HCT116 (cell line): ENCODE results near the gene HRK. TPM values are rescaled to one million over a fixed set of nuclear protein-coding genes. Genes with fewer than 3 reads are reported as not detected.

Experiments
- ATAC-seq: fragments of 200-7000 bp; cut with Tn5 transposase; 2 replicates; pipeline ENCODE4 v1.9.1; 2020; ENCODE audit warnings: mild to moderate bottlenecking, moderate library complexity
- BruUV-seq: library from RNA; stranded (reverse); fragments of 400-500 nt; replicated peaks from 2 replicates; lab custom pipeline; 2021; lab: Mats Ljungman, UMichigan
- CTCF ChIA-PET: fragments of 300-600 bp; sonication (Branson Sonifier 250); formaldehyde crosslinking; loops from one replicate; lab custom pipeline; 2021; ENCODE audit warnings: antibody characterized with exemption; lab: Charles Lee
- POLR2A ChIA-PET: fragments of 300-600, 350-600 bp; sonication (Branson Sonifier 250); formaldehyde crosslinking; loops from one replicate; lab custom pipeline; 2021; ENCODE audit warnings: antibody characterized with exemption; lab: Charles Lee
- RAD21 ChIA-PET, 2 experiments: fragments of 300-600 bp; sonication (Branson Sonifier 250); formaldehyde crosslinking; loops; one replicate each; lab custom pipeline; 2023; ENCODE audit warnings: low total read pairs in 2 of 2; ENCODE audit not compliant: uncharacterized antibody in 2 of 2, unreplicated experiment in 2 of 2, low non-redundant PET in 1 of 2; lab: Charles Lee
- DNase-seq: peaks from one replicate; pipeline ENCODE4 v3.0.0-alpha.2; 2010; ENCODE audit warnings: low read depth, low spot score
- H2AFZ ChIP-seq: fragments of 200-600 bp; shearing (Covaris generic), sonication (generic); 2 replicates; pipeline ENCODE4 v1.6.1; 2017; ENCODE audit warnings: low read depth, mixed run types, mixed read lengths, antibody characterized with exemption, low read length; ENCODE audit not compliant: poor library complexity, severe bottlenecking
- H3K27ac ChIP-seq: 2 replicates; pipeline ENCODE4 v1.5.1; 2012; ENCODE audit warnings: low read depth, low read length
- H3K27me3 ChIP-seq: fragments of 200-600 bp; sonication (generic); 2 replicates; pipeline ENCODE4 v1.6.1; 2016; ENCODE audit warnings: mixed run types, low read length, mixed read lengths; ENCODE audit not compliant: insufficient read depth
- H3K36me3 ChIP-seq, 2 experiments: fragments of 200-500 bp in 1 of 2; fragments of 200-600 bp in 1 of 2; sonication (Bioruptor generic) in 1 of 2; sonication (generic) in 1 of 2; 2 replicates each; pipeline versions ENCODE4 v1.5.1 to v1.6.1; 2014 to 2016; ENCODE audit warnings: low read length in 2 of 2, inconsistent platforms in 1 of 2, mixed read lengths in 1 of 2, mixed run types in 1 of 2; ENCODE audit not compliant: insufficient read depth in 2 of 2, control insufficient read depth in 1 of 2
- H3K4me1 ChIP-seq, 2 experiments: fragments of 200-600 bp in 1 of 2; sonication (generic) in 1 of 2; 2 replicates each; pipeline versions ENCODE4 v1.5.1 to v1.6.1; 2012 to 2017; ENCODE audit warnings: low read length in 2 of 2, inconsistent platforms in 1 of 2, mild to moderate bottlenecking in 1 of 2, mixed read lengths in 1 of 2, mixed run types in 1 of 2, moderate library complexity in 1 of 2; ENCODE audit not compliant: insufficient read depth in 2 of 2, control insufficient read depth in 1 of 2
- H3K4me2 ChIP-seq: fragments of 200-600 bp; sonication (generic); 2 replicates; pipeline ENCODE4 v1.6.1; 2017; ENCODE audit warnings: mixed run types, low read length, mixed read lengths
- H3K4me3 ChIP-seq, 2 experiments: fragments of 200-600 bp in 1 of 2; sonication (generic) in 1 of 2; replicated peaks in 1 of 2; 2 replicates each; pipeline ENCODE4 v1.5.1; 2011 to 2016; ENCODE audit warnings: low read length in 2 of 2, control low read depth in 1 of 2, low read depth in 1 of 2, mild to moderate bottlenecking in 1 of 2, mixed read lengths in 1 of 2, mixed run types in 1 of 2
- H3K79me2 ChIP-seq: fragments of 200-600 bp; sonication (generic); 2 replicates; pipeline ENCODE4 v1.6.1; 2017; ENCODE audit warnings: mild to moderate bottlenecking, mixed run types, low read length, moderate library complexity, mixed read lengths; ENCODE audit not compliant: insufficient read depth
- H3K9ac ChIP-seq: fragments of 200-600 bp; sonication (generic); 2 replicates; pipeline ENCODE4 v1.6.1; 2016; ENCODE audit warnings: low read length, mixed read lengths
- H3K9me2 ChIP-seq: fragments of 200-600 bp; sonication (generic), shearing (Covaris generic); 2 replicates; pipeline ENCODE4 v1.6.1; 2017; ENCODE audit warnings: mixed run types, mild to moderate bottlenecking, moderate library complexity; ENCODE audit not compliant: insufficient read depth
- H3K9me3 ChIP-seq, 2 experiments: fragments of 200-500 bp in 1 of 2; fragments of 200-600 bp in 1 of 2; sonication (Bioruptor generic) in 1 of 2; sonication (generic) in 1 of 2; 2 replicates each; pipeline ENCODE4 v1.6.1; 2014 to 2017; ENCODE audit warnings: low read length in 2 of 2, mixed read lengths in 2 of 2, inconsistent platforms in 1 of 2, low read depth in 1 of 2, mild to moderate bottlenecking in 1 of 2, mixed run types in 1 of 2, moderate library complexity in 1 of 2; ENCODE audit not compliant: control insufficient read depth in 1 of 2, insufficient read depth in 1 of 2
- H4K20me1 ChIP-seq: fragments of 200-600 bp; sonication (generic), shearing (Covaris generic); 2 replicates; pipeline ENCODE4 v1.6.1; 2017; ENCODE audit warnings: mixed run types, mild to moderate bottlenecking, moderate library complexity; ENCODE audit not compliant: insufficient read depth
- CEBPB ChIP-seq: IDR thresholded peaks from 2 replicates; pipeline ENCODE4 v1.6.1; 2012; ENCODE audit warnings: low read depth
- CTCF ChIP-seq, 3 experiments: fragments of 200-600 bp in 1 of 3; sonication (generic) in 1 of 3; IDR thresholded peaks in 2 of 3; conservative IDR thresholded peaks in 1 of 3; 2 replicates each; pipeline ENCODE4 v1.5.1; 2012 to 2017; ENCODE audit warnings: low read depth in 2 of 3, low read length in 2 of 3, antibody characterized with exemption in 1 of 3, borderline replicate concordance in 1 of 3, control low read depth in 1 of 3, mild to moderate bottlenecking in 1 of 3, mixed read lengths in 1 of 3, mixed run types in 1 of 3, moderate library complexity in 1 of 3; ENCODE audit not compliant: insufficient read depth in 1 of 3
- EGR1 ChIP-seq: IDR thresholded peaks from 2 replicates; pipeline ENCODE4 v1.6.1; 2012; ENCODE audit warnings: low read depth
- EZH2 ChIP-seq: fragments of 200-600 bp; sonication (generic); IDR thresholded peaks from 2 replicates; pipeline ENCODE4 v1.6.1; 2017; ENCODE audit warnings: antibody characterized with exemption, mixed run types
- EZH2phosphoT487 ChIP-seq: fragments of 200-600 bp; IDR thresholded peaks from 2 replicates; pipeline ENCODE4 v1.6.1; 2018; ENCODE audit warnings: antibody characterized with exemption, borderline replicate concordance
- JUND ChIP-seq: IDR thresholded peaks from 2 replicates; pipeline ENCODE4 v1.6.1; 2012
- MAX ChIP-seq: IDR thresholded peaks from 2 replicates; pipeline ENCODE4 v1.6.1; 2012
- POLR2A ChIP-seq: IDR thresholded peaks from 2 replicates; pipeline ENCODE4 v1.7.0; 2011; ENCODE audit warnings: borderline replicate concordance; ENCODE audit not compliant: insufficient read depth, insufficient read length; ENCODE audit errors: extremely low read depth
- POLR2AphosphoS5 ChIP-seq: IDR thresholded peaks from 2 replicates; pipeline ENCODE4 v1.6.1; 2011; ENCODE audit warnings: mild to moderate bottlenecking, low read depth, low read length, moderate library complexity
- RAD21 ChIP-seq: IDR thresholded peaks from 2 replicates; pipeline ENCODE4 v1.6.1; 2012; ENCODE audit warnings: low read depth, mild to moderate bottlenecking
- YY1 ChIP-seq: IDR thresholded peaks from 2 replicates; pipeline ENCODE4 v1.6.1; 2011; ENCODE audit warnings: low read length, low read depth, moderate library complexity, mild to moderate bottlenecking; ENCODE audit not compliant: insufficient replicate concordance; ENCODE audit errors: extremely low read depth
- ZFX ChIP-seq: fragments of 450-650 bp; IDR thresholded peaks from 2 replicates; pipeline ENCODE4 v1.6.1; 2017
- intact Hi-C: fragments of 100-400 bp; cut with micrococcal nuclease; formaldehyde crosslinking; loops from 2 replicates; pipeline ENCODE4 v1.10.0; 2022
- total RNA-seq: library from RNA; stranded (reverse); gene quantifications from one replicate; pipeline ENCODE4 v1.2.1, GENCODE V29; 2021; ENCODE audit not compliant: unreplicated experiment

HRK gene
- total RNA-seq, 1 experiment from 2014 or later: 4.3 TPM

GRCh38 chr12:116863275-116863767, 17.9 kb downstream of the HRK start:
- Histone ChIP-seq H3K9me2 (no peaks in the 10 kb centered on the region), H4K20me1 (no peaks in the 10 kb centered on the region), H3K79me2 (no peaks in the 10 kb centered on the region), H3K27me3 (no peaks in the 10 kb centered on the region), H3K4me3 (no peak overlapping the region), H3K9ac (no peak overlapping the region), H3K9me3 (no peaks in the 10 kb centered on the region), H3K36me3 (no peaks in the 10 kb centered on the region), H3K27ac (no peak overlapping the region), H2AFZ (no peak overlapping the region), H3K4me2 (no peak overlapping the region), H3K4me1 (peaks cover 13 to 22% of the 10 kb centered on the region in 2 experiments)
- TF ChIP-seq YY1: no peak
- TF ChIP-seq RAD21: peak; percentile 60
- TF ChIP-seq CTCF (IDR thresholded peaks at IDR 0.05 in 2 of 3, conservative IDR thresholded peaks at IDR 0.05 in 1 of 3; ENCODE audit: borderline replicate concordance in 1 of 3, insufficient read depth in 1 of 3, low read depth in 2 of 3, low read length in 2 of 3): peak; percentile 78 to 95 (median 93)
- peak; percentile 54 for DNase-seq
- BruUV-seq: no TSS peak
- CTCF ChIA-PET: interaction anchor here (0.6 to 1.5 kb wide), 13 partner anchors 8 to 256 kb away, joined by 3 to 11 read pairs (median 4); no protein-coding TSS in a partner anchor
- intact Hi-C loops: no loop called here
- ATAC-seq: peak; percentile 93
- POLR2A ChIA-PET: no interaction called here
- RAD21 ChIA-PET: no interaction called here

- intact Hi-C loops: no loop called here
- no peaks in the 10 kb centered on the region for H3K9me3 ChIP-seq
- H3K79me2 ChIP-seq: no peaks in the 10 kb centered on the region
- H3K9ac ChIP-seq: no peak overlapping the region
- no peaks in the 10 kb centered on the region for H3K9me2 ChIP-seq
- ChIA-PET RAD21 (no interaction called here), CTCF (no interaction called here), POLR2A (no interaction called here)
- no peak overlapping the region for H3K4me3 ChIP-seq
- no peak for ATAC-seq
- H3K4me1 ChIP-seq: peaks cover 13 to 22% of the 10 kb centered on the region in 2 experiments
- no peak overlapping the region for H2AFZ ChIP-seq
- no peaks in the 10 kb centered on the region for H4K20me1 ChIP-seq
- H3K27me3 ChIP-seq: no peaks in the 10 kb centered on the region
- H3K4me2 ChIP-seq: no peak overlapping the region
- no peak for DNase-seq
- BruUV-seq: no TSS peak
- H3K27ac ChIP-seq: no peak overlapping the region
- no peaks in the 10 kb centered on the region for H3K36me3 ChIP-seq
- TF ChIP-seq EZH2phosphoT487: no peak
- no peak for TF ChIP-seq MAX
- no peak for TF ChIP-seq JUND
- no peak for TF ChIP-seq EZH2
- TF ChIP-seq EGR1: no peak
- TF ChIP-seq YY1: no peak
- no peak for TF ChIP-seq POLR2AphosphoS5
- TF ChIP-seq POLR2A: no peak
- TF ChIP-seq CEBPB: no peak
- no peak for TF ChIP-seq CTCF (IDR thresholded peaks at IDR 0.05 in 2 of 3, conservative IDR thresholded peaks at IDR 0.05 in 1 of 3; ENCODE audit: borderline replicate concordance in 1 of 3, insufficient read depth in 1 of 3, low read depth in 2 of 3, low read length in 2 of 3)
- no peak for TF ChIP-seq ZFX
Measured at GRCh38 chr12:116862167-116862566, 19.1 kb downstream of the HRK start.
